GM12873 (cell line): Measurements from ENCODE around the gene NBAS.

Experiments
- TF ChIP-seq, protein P1 (sequence below): IDR thresholded peaks from 2 replicates; pipeline ENCODE4 v1.5.1; 2012; ENCODE audit warnings: low read depth, mild to moderate bottlenecking, moderate library complexity, low read length, control low read depth; ENCODE audit not compliant: insufficient read depth; ENCODE audit errors: missing control alignments

The NBAS gene

GRCh38 chr2:15544227-15544626, 16.9 kb downstream of the NBAS start:
- TF ChIP-seq, protein P1, sequence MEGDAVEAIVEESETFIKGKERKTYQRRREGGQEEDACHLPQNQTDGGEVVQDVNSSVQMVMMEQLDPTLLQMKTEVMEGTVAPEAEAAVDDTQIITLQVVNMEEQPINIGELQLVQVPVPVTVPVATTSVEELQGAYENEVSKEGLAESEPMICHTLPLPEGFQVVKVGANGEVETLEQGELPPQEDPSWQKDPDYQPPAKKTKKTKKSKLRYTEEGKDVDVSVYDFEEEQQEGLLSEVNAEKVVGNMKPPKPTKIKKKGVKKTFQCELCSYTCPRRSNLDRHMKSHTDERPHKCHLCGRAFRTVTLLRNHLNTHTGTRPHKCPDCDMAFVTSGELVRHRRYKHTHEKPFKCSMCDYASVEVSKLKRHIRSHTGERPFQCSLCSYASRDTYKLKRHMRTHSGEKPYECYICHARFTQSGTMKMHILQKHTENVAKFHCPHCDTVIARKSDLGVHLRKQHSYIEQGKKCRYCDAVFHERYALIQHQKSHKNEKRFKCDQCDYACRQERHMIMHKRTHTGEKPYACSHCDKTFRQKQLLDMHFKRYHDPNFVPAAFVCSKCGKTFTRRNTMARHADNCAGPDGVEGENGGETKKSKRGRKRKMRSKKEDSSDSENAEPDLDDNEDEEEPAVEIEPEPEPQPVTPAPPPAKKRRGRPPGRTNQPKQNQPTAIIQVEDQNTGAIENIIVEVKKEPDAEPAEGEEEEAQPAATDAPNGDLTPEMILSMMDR: no peak

DNA sequence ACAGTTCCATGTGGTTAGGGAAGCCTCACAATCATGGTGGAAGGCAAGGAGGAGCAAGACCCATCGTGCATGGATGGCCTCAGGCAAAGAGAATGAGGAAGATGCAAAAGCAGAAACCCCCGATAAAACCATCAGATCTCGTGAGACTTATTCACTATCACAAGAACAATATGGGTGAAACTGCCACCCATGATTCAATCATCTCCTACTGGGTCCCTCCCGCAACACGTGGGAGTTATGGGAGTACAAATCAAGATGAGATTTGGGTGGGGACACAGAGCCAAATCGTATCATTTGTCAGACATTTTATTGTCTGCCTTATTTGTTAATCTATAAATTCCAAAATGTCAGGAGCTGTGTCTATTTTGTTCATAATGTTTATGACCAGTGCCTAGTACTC, 17.6 kb downstream of the NBAS start:
- TF ChIP-seq, protein P1: no peak

- TF ChIP-seq, protein P1: no peak
Measured at GRCh38 chr2:15543053-15543452, 18.1 kb downstream of the NBAS start.

GRCh38 chr2:15539999-15540398, 21.1 kb downstream of the NBAS start:
- TF ChIP-seq, protein P1: no peak

- TF ChIP-seq, protein P1: no peak
Measured at GRCh38 chr2:15538792-15539191, 22.3 kb downstream of the NBAS start.

DNA sequence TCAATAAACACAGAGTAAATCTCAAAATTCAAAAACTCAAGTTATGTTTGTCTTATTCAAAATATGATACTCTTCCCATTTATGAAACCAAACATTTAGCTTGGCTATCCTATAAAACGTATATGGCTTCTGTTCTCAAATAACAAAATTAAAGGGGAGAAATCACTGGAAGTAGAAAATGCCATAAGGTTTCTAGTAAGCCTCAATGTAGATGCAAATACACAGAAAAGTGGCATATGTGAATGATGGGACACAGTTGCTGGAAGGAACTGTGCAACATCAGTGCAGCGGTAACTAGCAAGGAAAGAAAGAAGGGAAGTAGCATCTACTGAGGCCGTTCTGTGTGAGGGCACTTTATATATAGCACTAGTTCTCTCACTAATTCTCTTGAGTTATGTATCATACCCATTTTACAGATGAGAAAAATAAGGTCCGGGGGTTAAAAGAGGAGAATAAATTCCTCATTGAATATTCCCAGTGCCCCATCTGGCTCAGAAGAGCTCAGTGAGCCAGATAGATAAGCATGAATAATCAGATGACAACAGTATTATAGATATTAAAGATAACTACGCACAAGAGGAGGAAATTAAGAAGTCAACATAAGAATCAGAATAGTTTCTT, 27.2 kb downstream of the NBAS start:
- TF ChIP-seq, protein P1: no peak

GRCh38 chr2:15532996-15533395, 28.1 kb downstream of the NBAS start:
- TF ChIP-seq, protein P1: no peak
